ENCODE data around the gene MTOR.

The MTOR gene

DNA sequence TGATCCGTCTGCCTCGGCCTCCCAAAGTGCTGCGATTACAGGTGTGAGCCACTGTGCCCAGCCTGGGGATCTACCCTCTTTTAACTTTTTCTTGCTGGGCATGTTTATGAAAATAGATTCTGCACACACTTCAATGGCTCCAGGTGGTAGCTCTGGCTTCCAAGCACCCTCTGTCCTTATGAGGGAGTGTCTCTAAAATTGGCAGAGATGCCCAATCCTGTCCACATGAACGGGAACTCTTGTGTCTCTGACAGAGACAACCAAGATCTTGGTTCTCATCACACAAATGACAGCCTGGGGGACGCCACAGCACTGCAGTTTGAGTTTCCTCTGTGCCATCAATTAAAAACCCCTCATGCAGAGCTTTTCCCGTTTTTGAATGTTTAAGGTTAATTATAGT lies 116.6 kb downstream of the MTOR start:
- no peak for TF ChIP-seq CTCF (IDR thresholded peaks at IDR 0.05; ENCODE audit: unreplicated experiment in 3 of 3)
- Mint-ChIP-seq H3K27me3 (ENCODE audit: low read depth) (no peaks in the 10 kb centered on the region), H3K9me3 (no peaks in the 10 kb centered on the region), H3K36me3 (ENCODE audit: low read depth) (peaks cover 62% of the 10 kb centered on the region), H3K27ac (peak overlapping the region in 1 of 3 experiments; percentile 63), H3K4me1 (peaks cover 27% of the 10 kb centered on the region), H3K4me3 (no peak overlapping the region)

- Mint-ChIP-seq H3K4me3 (no peak overlapping the region), H3K36me3 (ENCODE audit: low read depth) (peaks cover 54% of the 10 kb centered on the region), H3K4me1 (peaks cover 17% of the 10 kb centered on the region), H3K27ac (peak overlapping the region in 1 of 3 experiments; percentile 48), H3K9me3 (no peaks in the 10 kb centered on the region), H3K27me3 (ENCODE audit: low read depth) (no peaks in the 10 kb centered on the region)
- TF ChIP-seq CTCF (IDR thresholded peaks at IDR 0.05; ENCODE audit: unreplicated experiment in 3 of 3), result no peak
Observed at GRCh38 chr1:11144570-11145256, 117.6 kb downstream of the MTOR start.

- H3K9me3 Mint-ChIP-seq, result no peaks in the 10 kb centered on the region
- no peaks in the 10 kb centered on the region for H3K27me3 Mint-ChIP-seq (ENCODE audit: low read depth)
- TF ChIP-seq CTCF (IDR thresholded peaks at IDR 0.05; ENCODE audit: unreplicated experiment in 3 of 3), result no peak
- peaks cover 51% of the 10 kb centered on the region for H3K36me3 Mint-ChIP-seq (ENCODE audit: low read depth)
- H3K27ac Mint-ChIP-seq, result peak overlapping the region in 1 of 3 experiments; percentile 48
- peaks cover 17% of the 10 kb centered on the region for H3K4me1 Mint-ChIP-seq
- no peak overlapping the region for H3K4me3 Mint-ChIP-seq
Observed at GRCh38 chr1:11143907-11144306, 118.4 kb downstream of the MTOR start.

DNA sequence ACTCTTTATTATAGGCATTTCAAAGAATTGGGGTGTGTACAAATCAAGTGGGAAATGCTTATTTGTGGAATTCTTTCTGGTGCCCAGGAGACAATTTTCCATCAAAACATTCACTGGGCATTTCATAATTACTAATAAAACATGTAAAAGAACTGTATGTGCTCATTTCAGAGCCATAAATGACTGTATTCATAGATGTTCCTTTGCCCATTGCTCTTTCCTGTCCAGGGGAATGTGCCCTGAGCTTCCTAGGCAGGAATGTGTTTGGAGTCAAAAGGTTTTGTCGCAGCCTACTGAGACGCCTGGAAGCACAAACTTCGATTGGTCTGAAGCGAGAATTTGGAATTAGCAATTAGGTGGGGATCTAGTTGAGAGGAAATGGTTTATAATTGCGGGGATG lies 119.0 kb downstream of the MTOR start:
- H3K4me1 Mint-ChIP-seq, result peaks cover 22% of the 10 kb centered on the region
- no peaks in the 10 kb centered on the region for H3K9me3 Mint-ChIP-seq
- H3K27me3 Mint-ChIP-seq (ENCODE audit: low read depth), result no peaks in the 10 kb centered on the region
- H3K4me3 Mint-ChIP-seq, result no peak overlapping the region
- peaks cover 55% of the 10 kb centered on the region for H3K36me3 Mint-ChIP-seq (ENCODE audit: low read depth)
- peak overlapping the region in 1 of 3 experiments; percentile 20 for H3K27ac Mint-ChIP-seq
- no peak for TF ChIP-seq CTCF (IDR thresholded peaks at IDR 0.05; ENCODE audit: unreplicated experiment in 3 of 3)

DNA sequence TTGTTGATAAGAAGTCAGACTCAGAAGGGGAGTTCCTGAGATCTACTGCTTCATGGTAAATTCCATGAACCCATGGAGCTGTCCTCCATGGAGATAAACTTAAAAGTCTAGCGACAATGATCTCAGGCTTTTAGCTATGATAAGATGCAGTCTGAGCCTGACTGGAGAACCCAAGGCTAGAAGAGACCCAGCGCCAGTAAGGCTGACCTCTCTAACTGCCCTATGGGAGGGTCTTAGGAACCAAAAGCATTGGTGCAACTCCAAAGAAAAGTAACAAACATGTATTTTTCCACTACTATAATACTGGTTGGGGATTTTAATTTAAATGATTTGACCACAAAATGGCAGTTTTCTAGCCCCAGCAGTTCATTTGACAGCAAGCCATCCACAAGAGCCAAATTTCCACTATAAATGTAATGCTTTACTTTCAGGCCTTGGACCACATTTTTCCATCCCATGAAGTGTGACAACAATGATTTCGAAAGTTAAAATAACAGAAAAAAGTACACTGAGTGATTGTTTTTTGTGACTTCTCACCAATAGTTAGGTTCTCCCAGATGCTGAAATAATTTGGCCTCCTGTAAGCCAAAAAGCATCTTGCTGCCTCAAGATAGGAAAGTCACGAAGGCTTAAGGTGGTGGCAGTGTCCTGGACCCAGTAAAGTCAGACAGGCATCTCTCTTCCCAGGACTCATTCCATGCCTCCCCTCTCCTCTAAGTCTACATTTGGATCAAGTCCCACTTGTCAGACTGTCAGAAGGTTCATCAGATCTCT lies 119.5 kb downstream of the MTOR start:
- peaks cover 52% of the 10 kb centered on the region for H3K36me3 Mint-ChIP-seq (ENCODE audit: low read depth)
- peak overlapping the region in 1 of 3 experiments; percentile 20 for H3K27ac Mint-ChIP-seq
- no peak for TF ChIP-seq CTCF (IDR thresholded peaks at IDR 0.05; ENCODE audit: unreplicated experiment in 3 of 3)
- H3K27me3 Mint-ChIP-seq (ENCODE audit: low read depth), result no peaks in the 10 kb centered on the region
- no peak overlapping the region for H3K4me3 Mint-ChIP-seq
- no peaks in the 10 kb centered on the region for H3K9me3 Mint-ChIP-seq
- peaks cover 18% of the 10 kb centered on the region for H3K4me1 Mint-ChIP-seq

Data from nephron (organoid).